Measurements from ENCODE around the gene C17orf78. TPM values are rescaled to one million over a fixed set of nuclear protein-coding genes. Genes with fewer than 3 reads are reported as not detected.

C17orf78 gene
- total and polyA plus RNA-seq, 2 experiments from 2014 or later, result not detected

GRCh38 chr17:37359682-37360188 is 16.1 kb upstream of the C17orf78 start:
- H3K4me1 ChIP-seq (ENCODE audit: low read depth), result peaks cover 23% of the 10 kb centered on the region
- H3K9me3 ChIP-seq (ENCODE audit: low read depth), result no peaks in the 10 kb centered on the region
- no peak for TF ChIP-seq CTCF (IDR thresholded peaks at IDR 0.05; ENCODE audit: low read depth, low read length)
- H3K36me3 ChIP-seq, result no peaks in the 10 kb centered on the region
- peak overlapping the region; percentile 82 for H3K27ac ChIP-seq
- H3K27me3 ChIP-seq, result no peaks in the 10 kb centered on the region
- H3K4me3 ChIP-seq, result peak overlapping the region; percentile 14
- no peak for DNase-seq (ENCODE audit: low read depth in 1 of 2, low spot score in 1 of 2)

- peak overlapping the region; percentile 82 for H3K27ac ChIP-seq
These were observed 15.2 kb upstream of the C17orf78 start for GRCh38 chr17:37360632-37361031.

GRCh38 chr17:37361543-37361942 is 14.2 kb upstream of the C17orf78 start:
- no peak for TF ChIP-seq CTCF (IDR thresholded peaks at IDR 0.05; ENCODE audit: low read depth, low read length)
- Histone ChIP-seq H3K27me3 (no peaks in the 10 kb centered on the region), H3K4me1 (ENCODE audit: low read depth) (peaks cover 19% of the 10 kb centered on the region), H3K27ac (no peak overlapping the region), H3K36me3 (no peaks in the 10 kb centered on the region), H3K4me3 (no peak overlapping the region), H3K9me3 (ENCODE audit: low read depth) (no peaks in the 10 kb centered on the region)
- no peak for DNase-seq (ENCODE audit: low read depth in 1 of 2, low spot score in 1 of 2)

More at GRCh38 chr17:37360632-37361031, 15.2 kb upstream of the C17orf78 start:
- no peak for TF ChIP-seq CTCF (IDR thresholded peaks at IDR 0.05; ENCODE audit: low read depth, low read length)
- H3K27me3 ChIP-seq, result no peaks in the 10 kb centered on the region
- no peaks in the 10 kb centered on the region for H3K36me3 ChIP-seq
- peak in 1 of 2 donors; percentile 55 for DNase-seq (ENCODE audit: low read depth in 1 of 2, low spot score in 1 of 2)
- peaks cover 23% of the 10 kb centered on the region for H3K4me1 ChIP-seq (ENCODE audit: low read depth)
- no peaks in the 10 kb centered on the region for H3K9me3 ChIP-seq (ENCODE audit: low read depth)
- no peak overlapping the region for H3K4me3 ChIP-seq

- peak in 1 of 2 donors; percentile 14 for DNase-seq (ENCODE audit: low read depth in 1 of 2, low spot score in 1 of 2)
- Histone ChIP-seq H3K4me1 (ENCODE audit: low read depth) (no peaks in the 10 kb centered on the region), H3K36me3 (no peaks in the 10 kb centered on the region), H3K4me3 (no peak overlapping the region), H3K9me3 (ENCODE audit: low read depth) (no peaks in the 10 kb centered on the region), H3K27me3 (no peaks in the 10 kb centered on the region), H3K27ac (no peak overlapping the region)
- no peak for TF ChIP-seq CTCF (IDR thresholded peaks at IDR 0.05; ENCODE audit: low read depth, low read length)
These were observed 10.2 kb upstream of the C17orf78 start for GRCh38 chr17:37365589-37365988.

- TF ChIP-seq CTCF (IDR thresholded peaks at IDR 0.05; ENCODE audit: low read depth, low read length), result no peak
- H3K36me3 ChIP-seq, result no peaks in the 10 kb centered on the region
These were observed 7.2 kb upstream of the C17orf78 start for GRCh38 chr17:37368577-37368976.

More at GRCh38 chr17:37368577-37368976, 7.2 kb upstream of the C17orf78 start:
- DNase-seq (ENCODE audit: low read depth in 1 of 2, low spot score in 1 of 2), result peak in 1 of 2 donors; percentile 74
- H3K27ac ChIP-seq, result no peak overlapping the region
- no peaks in the 10 kb centered on the region for H3K27me3 ChIP-seq
- H3K4me1 ChIP-seq (ENCODE audit: low read depth), result no peaks in the 10 kb centered on the region
- H3K9me3 ChIP-seq (ENCODE audit: low read depth), result no peaks in the 10 kb centered on the region
- H3K4me3 ChIP-seq, result no peak overlapping the region
